Thyroid gland (tissue), 4 donors: ENCODE measurements around the gene USP33. TPM values are rescaled to one million over a fixed set of nuclear protein-coding genes. Genes with fewer than 3 reads are reported as not detected.

Experiments used
- DNase-seq, 2 donors: peaks; one replicate each; pipeline ENCODE4 v3.0.0-alpha.2; 2019
- H3K27ac ChIP-seq, 3 donors: fragments of 200-600 bp; sonication (generic); 1 replicate in 2 of 3; 2 replicates in 1 of 3; pipeline ENCODE4 v1.5.1; 2016 to 2019; ENCODE audit warnings: mild to moderate bottlenecking in 1 of 3, moderate library complexity in 1 of 3
- H3K27me3 ChIP-seq: fragments of 200-600 bp; sonication (generic); one replicate; pipeline ENCODE4 v1.5.1; 2019
- H3K36me3 ChIP-seq, 2 donors: fragments of 200-600 bp; sonication (generic); one replicate each; pipeline ENCODE4 v1.5.1; 2016 to 2019
- H3K4me1 ChIP-seq, 2 donors: fragments of 200-600 bp; sonication (generic); one replicate each; pipeline ENCODE4 v1.5.1; 2017 to 2019
- H3K4me3 ChIP-seq, 3 donors: fragments of 200-600 bp; sonication (generic); replicated peaks in 1 of 3; 1 replicate in 2 of 3; 2 replicates in 1 of 3; pipeline ENCODE4 v1.5.1; 2016; ENCODE audit warnings: mild to moderate bottlenecking in 1 of 3
- H3K9me3 ChIP-seq: fragments of 200-600 bp; sonication (generic); one replicate; pipeline ENCODE4 v1.5.1; 2017
- POLR2A ChIP-seq, 2 donors: fragments of 450-650 bp; IDR thresholded peaks; one replicate each; pipeline ENCODE4 v1.6.1; 2017; ENCODE audit warnings: antibody characterized with exemption in 2 of 2, mild to moderate bottlenecking in 2 of 2, moderate library complexity in 1 of 2
- WGBS, 2 donors: methylation state at CpG; one replicate each; pipeline ENCODE4 v1.1.5; 2017; 5-methylcytosine and 5-hydroxymethylcytosine counted together
- intact Hi-C: fragments of 100-400 bp; cut with DNase I; formaldehyde crosslinking; loops from one replicate; pipeline ENCODE4 v1.15.1; 2023
- total RNA-seq, 4 donors: library from RNA; depleted of rRNA; stranded (reverse); fragments of >200 nt; gene quantifications; one replicate each; pipeline ENCODE4 v1.2.3, GENCODE V29; 2016
- TF ChIP-seq, protein P1 (sequence below), 6 experiments: fragments of 200-600 bp in 3 of 6; fragments of 450-650 bp in 3 of 6; sonication (generic) in 3 of 6; IDR thresholded peaks; one replicate each; pipeline ENCODE4 v1.5.1; 2016 to 2019; ENCODE audit warnings: antibody characterized with exemption in 6 of 6, mild to moderate bottlenecking in 2 of 6, inconsistent platforms in 1 of 6, moderate library complexity in 1 of 6

The USP33 gene
- total RNA-seq, 4 donors from 2014 or later, result 96.2 to 130 (median 105) TPM

DNA sequence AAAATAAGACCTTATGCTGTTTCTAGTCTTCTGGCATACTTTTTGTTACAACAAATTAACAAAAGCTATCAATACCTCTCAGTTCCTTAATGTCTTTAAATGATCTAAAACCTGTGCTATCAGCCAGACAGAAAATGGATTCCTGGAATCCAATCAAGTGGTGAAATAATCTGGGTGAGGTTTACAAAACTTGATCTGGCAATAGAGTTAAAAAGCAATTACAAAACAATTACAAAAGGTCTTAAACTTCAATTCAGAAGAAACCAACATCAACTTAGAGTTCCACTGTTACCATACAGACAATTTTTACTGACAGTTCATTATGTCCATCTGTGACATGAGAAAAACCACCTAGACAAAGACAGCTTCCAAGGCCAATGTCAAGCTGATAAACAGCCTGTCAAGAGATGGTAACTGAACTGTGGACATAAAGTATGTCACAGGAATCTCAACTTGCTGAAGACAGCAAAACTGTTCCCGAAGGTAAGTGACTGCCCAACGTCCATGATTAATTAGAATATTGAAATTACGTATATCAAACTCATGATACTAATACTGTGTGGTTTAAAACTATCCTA is 94.6 kb downstream of the USP33 start:
- peak overlapping the region in 1 of 3 donors; percentile 34 for H3K27ac ChIP-seq
- DNase-seq, result no peak
- intact Hi-C loops, result no loop called here
- H3K36me3 ChIP-seq, result no peaks in the 10 kb centered on the region
- H3K9me3 ChIP-seq, result no peaks in the 10 kb centered on the region
- no peak overlapping the region for H3K4me3 ChIP-seq
- H3K4me1 ChIP-seq, result peaks cover 11 to 30% of the 10 kb centered on the region in 2 donors
- H3K27me3 ChIP-seq, result no peaks in the 10 kb centered on the region
- TF ChIP-seq, protein P1, sequence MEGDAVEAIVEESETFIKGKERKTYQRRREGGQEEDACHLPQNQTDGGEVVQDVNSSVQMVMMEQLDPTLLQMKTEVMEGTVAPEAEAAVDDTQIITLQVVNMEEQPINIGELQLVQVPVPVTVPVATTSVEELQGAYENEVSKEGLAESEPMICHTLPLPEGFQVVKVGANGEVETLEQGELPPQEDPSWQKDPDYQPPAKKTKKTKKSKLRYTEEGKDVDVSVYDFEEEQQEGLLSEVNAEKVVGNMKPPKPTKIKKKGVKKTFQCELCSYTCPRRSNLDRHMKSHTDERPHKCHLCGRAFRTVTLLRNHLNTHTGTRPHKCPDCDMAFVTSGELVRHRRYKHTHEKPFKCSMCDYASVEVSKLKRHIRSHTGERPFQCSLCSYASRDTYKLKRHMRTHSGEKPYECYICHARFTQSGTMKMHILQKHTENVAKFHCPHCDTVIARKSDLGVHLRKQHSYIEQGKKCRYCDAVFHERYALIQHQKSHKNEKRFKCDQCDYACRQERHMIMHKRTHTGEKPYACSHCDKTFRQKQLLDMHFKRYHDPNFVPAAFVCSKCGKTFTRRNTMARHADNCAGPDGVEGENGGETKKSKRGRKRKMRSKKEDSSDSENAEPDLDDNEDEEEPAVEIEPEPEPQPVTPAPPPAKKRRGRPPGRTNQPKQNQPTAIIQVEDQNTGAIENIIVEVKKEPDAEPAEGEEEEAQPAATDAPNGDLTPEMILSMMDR (IDR thresholded peaks at IDR 0.05), result no peak
- no peak for TF ChIP-seq POLR2A (IDR thresholded peaks at IDR 0.05)
- WGBS, 2 donors, result 85% methylated on average over 3 of the region's 3 CpGs

DNA sequence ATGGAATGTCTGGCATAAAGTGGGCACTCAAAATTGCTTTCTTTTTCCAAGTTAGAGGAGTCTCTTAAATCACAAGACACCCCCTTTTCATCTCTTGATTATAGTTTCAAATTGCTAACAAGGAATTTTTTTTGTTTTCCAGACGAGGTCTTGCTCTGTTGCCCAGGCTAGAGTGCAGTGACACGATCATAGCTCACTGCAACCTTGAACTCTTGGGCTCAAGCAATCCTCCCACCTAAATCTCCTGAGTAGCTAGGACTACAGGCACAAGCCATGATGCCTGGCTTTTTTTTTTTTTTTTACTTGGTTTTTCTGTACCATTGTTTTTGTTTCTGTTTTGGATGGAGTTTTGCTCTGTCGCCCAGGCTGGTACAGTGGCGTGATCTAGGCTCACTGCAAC is 98.0 kb downstream of the USP33 start:
- DNase-seq, result no peak
- intact Hi-C loops, result no loop called here
- whole genome bisulfite sequencing, 2 donors, result 83 to 90% methylated on average over 4 of the region's 4 CpGs

DNA sequence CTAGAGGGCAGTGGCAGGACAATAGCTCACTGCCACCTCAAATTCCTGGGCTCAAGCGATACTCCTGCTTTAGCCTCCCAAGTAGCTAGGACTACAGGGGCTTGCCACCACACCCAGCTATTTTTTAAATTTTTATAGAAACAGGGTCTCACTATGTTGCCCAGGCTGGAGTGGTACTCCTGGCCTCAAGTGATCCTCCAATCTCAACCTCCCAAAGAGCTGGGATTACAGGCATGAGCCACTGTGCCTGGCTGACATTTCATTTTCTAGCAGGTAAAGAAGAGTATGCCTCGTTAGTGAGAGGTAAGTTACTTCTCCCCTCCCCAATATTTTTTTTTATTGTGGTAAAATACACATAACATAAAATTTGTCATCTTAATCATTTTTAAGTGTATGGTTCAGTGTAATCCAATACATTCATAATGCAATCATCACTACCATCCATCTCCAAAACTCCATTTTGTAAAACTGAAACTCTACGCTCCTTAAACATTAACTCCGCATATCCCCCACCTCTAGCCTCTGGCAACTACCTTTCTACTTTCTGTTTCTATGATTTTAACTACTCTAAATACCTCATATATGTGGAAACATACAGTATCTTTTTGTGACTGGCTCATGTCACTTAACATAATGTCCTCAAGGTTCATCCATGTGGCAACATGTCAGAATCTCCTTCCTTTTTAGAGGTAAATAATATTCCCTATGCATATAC is 99.6 kb downstream of the USP33 start:
- intact Hi-C loops, result no loop called here
- no peak for TF ChIP-seq POLR2A (IDR thresholded peaks at IDR 0.05)
- TF ChIP-seq, protein P1 (IDR thresholded peaks at IDR 0.05), result no peak
- no peak overlapping the region for H3K4me3 ChIP-seq
- H3K27ac ChIP-seq, result no peak overlapping the region
- peaks cover 7 to 15% of the 10 kb centered on the region in 2 donors for H3K4me1 ChIP-seq
- H3K36me3 ChIP-seq, result no peaks in the 10 kb centered on the region
- no peak for DNase-seq
- no peaks in the 10 kb centered on the region for H3K9me3 ChIP-seq
- no peaks in the 10 kb centered on the region for H3K27me3 ChIP-seq
- 83 to 96% methylated on average over 4 of the region's 4 CpGs for WGBS, 2 donors

More for the DNA sequence above, 98.0 kb downstream of the USP33 start:
- Histone ChIP-seq H3K27ac (no peak overlapping the region), H3K4me1 (peaks cover 7 to 24% of the 10 kb centered on the region in 2 donors), H3K4me3 (no peak overlapping the region), H3K9me3 (no peaks in the 10 kb centered on the region), H3K36me3 (no peaks in the 10 kb centered on the region), H3K27me3 (no peaks in the 10 kb centered on the region)
- TF ChIP-seq POLR2A (IDR thresholded peaks at IDR 0.05), result no peak
- TF ChIP-seq, protein P1 (IDR thresholded peaks at IDR 0.05), result no peak

DNA sequence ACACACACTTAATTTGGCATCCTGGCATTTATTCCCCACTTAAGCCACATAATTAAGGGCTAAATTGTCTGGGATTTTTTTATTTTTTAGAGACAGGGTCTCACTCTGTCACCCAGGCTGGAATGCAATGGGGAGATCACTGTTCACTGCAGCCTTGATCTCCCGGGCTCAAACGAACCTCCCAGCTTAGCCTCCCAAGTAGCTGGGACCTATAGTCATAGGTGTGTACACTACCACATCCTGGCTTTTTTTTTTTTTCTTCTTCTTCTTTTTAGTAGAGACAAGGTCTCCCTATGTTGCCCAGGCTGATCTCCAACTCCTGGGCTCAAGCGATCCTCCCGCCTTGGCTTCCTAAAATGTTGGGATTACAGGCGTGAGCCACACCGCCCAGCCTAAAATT is 101.4 kb downstream of the USP33 start:
- no peaks in the 10 kb centered on the region for H3K9me3 ChIP-seq
- WGBS, 2 donors, result 96 to 99% methylated on average over 6 of the region's 6 CpGs
- DNase-seq, result no peak
- no peak overlapping the region for H3K27ac ChIP-seq
- H3K36me3 ChIP-seq, result no peaks in the 10 kb centered on the region
- TF ChIP-seq, protein P1 (IDR thresholded peaks at IDR 0.05), result no peak
- no peak for TF ChIP-seq POLR2A (IDR thresholded peaks at IDR 0.05)
- intact Hi-C loops, result no loop called here
- H3K4me3 ChIP-seq, result no peak overlapping the region
- no peaks in the 10 kb centered on the region for H3K27me3 ChIP-seq
- peaks cover 6 to 7% of the 10 kb centered on the region in 2 donors for H3K4me1 ChIP-seq

DNA sequence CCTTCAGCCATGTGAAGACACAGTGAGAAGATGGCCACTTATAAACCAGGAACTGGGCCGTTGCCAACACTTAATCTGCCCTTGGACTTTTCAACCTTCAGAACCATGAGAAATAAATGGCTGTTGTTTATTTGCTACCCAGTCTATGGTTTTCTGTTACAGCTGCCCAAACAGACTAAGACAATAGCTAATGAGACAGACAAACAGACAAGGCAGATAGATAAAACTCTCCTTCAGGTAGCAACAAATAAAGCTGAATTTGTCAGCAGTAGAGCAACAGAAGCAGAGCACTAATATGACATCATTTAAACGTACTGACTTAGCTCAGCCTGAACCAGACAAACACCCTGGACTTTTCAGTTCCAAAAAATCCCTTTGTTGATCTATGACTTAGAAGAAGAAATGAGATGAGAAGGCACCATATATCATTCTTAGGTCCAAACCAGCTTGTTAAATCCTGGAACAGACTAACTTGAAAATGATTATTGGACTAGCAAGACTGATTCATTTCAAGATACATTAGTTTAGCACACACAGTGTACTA is 104.1 kb downstream of the USP33 start:
- WGBS, 2 donors, result 52 to 57% methylated on average over 2 of the region's 2 CpGs

More for the DNA sequence above, 104.1 kb downstream of the USP33 start:
- TF ChIP-seq, protein P1 (IDR thresholded peaks at IDR 0.05), result no peak
- TF ChIP-seq POLR2A (IDR thresholded peaks at IDR 0.05), result no peak
- intact Hi-C loops, result no loop called here
- Histone ChIP-seq H3K4me3 (no peak overlapping the region), H3K4me1 (no peaks in the 10 kb centered on the region), H3K27me3 (no peaks in the 10 kb centered on the region), H3K9me3 (no peaks in the 10 kb centered on the region), H3K27ac (no peak overlapping the region), H3K36me3 (no peaks in the 10 kb centered on the region)
- peak; percentile 10 to 34 for DNase-seq
